GM21447 (cell line): Measurements from ENCODE around the gene CEP43.

Experiments used
- ATAC-seq: cut with Tn5 transposase; IDR thresholded peaks from one replicate; pipeline ENCODE4 v1.9.1; 2021; ENCODE audit not compliant: unreplicated experiment

The CEP43 gene

DNA sequence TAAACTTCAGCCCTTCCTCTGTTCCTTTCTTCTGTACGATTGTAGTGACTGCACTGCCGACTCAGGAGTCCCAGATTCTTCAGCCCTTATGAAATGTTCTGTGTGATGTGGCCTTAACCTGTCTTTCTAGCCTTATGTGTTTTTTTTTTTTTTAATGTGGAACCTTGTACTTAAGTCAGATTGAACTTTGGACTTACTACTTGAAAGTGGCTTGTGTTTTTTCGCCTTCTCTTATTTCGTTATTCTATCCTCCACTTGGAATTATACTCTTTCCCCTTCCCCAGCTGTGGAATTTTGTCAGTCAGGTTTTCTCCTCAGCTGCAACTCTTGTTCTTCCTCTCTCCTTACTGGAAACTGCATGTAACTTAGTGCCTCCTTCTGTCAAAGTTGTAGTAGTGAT is 8.8 kb downstream of the CEP43 start:
- no peak for ATAC-seq

DNA sequence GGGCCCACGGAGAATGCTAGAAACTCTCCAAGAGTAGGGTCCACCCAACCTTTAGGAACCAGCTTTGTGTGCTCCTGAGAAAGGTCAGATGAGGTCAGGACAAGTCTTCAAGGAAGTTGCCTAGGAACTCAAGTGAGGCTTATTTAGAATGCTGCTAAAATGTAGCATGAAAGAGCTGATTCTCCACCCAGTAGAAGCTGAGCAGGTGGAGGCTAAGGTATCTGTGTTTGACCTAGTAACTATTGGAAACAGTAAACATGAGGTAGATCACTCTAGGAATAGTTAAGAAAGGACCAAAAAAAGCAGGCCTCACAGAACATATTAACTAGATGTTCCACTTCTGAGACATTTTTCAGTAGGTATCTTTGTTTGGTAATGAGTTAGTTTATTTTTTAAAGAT is 13.9 kb downstream of the CEP43 start:
- ATAC-seq = no peak

DNA sequence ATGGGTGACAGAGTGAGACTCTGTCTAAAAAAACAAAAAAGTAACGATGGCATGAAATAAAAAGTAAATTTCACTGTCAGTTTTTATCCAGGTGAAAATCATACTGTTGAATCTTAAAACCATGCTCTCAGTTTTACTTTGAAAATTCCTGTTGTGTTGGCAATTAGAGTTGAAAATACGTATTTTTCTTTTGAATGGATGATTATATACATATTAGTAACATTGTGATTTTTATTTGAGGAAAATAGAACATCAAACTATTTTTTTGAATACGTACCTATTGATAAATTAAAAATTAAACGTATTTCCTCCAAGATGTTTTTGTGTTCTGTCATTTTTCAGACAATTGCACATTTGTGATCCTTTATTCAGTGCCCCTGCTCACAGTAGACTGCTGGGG is 14.7 kb downstream of the CEP43 start:
- no peak for ATAC-seq

DNA sequence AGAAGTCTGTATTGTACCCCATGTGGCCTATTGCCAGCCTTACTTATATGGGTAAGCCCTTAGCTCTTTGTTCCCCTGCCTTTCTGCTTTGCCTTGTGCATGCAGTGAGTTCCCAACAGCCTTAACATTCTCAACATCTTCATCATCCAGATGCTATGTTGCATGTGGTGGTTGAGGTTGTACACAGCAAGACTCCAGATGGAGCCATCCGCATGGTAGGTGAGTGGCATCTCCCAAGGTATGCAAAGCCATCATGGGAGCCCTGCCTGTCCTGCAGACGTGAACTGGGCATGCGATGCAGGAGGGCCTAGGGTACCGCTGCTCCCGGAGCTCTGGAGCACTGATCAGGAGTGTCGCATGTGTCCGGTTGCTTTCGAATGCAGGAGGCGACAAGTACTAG is 16.1 kb downstream of the CEP43 start:
- no peak for ATAC-seq

DNA sequence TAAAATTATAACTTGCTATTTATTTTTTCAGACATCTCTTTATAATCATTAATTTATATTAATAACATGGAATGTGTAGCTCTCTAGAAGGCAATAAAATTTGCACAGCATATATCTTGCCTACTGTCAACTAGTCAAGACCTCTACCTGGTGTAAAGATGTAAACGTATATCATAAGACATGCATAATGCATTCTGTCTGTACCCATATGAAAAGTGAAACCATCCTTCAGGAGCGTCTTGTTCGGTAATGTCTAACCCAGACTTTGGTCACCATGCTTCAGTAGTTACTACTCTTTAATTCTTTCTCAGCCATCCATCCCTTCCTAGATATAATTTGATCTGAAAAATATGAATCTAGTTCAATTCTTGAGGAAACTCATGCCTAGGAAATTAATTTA is 21.0 kb downstream of the CEP43 start:
- peak; percentile 94 for ATAC-seq

DNA sequence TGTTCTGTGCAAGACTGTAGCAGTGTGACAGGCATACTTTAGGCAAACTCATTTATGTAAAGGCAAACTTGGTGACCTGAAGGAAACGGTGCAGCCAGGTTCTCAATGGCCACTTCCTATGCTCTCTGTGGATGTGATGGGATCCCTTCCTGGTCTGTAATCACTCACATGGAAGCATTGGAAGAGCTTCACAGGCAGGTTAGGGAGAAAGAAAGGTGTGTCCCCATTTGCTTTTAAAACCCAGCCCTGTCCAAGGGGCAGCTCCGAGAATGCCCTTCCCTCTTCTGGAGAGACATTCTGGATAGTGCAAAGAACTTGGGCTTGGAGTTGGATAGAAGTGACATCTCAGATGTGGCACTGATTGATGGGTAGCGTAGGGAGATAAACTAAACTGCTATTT is 28.1 kb downstream of the CEP43 start:
- ATAC-seq = no peak

DNA sequence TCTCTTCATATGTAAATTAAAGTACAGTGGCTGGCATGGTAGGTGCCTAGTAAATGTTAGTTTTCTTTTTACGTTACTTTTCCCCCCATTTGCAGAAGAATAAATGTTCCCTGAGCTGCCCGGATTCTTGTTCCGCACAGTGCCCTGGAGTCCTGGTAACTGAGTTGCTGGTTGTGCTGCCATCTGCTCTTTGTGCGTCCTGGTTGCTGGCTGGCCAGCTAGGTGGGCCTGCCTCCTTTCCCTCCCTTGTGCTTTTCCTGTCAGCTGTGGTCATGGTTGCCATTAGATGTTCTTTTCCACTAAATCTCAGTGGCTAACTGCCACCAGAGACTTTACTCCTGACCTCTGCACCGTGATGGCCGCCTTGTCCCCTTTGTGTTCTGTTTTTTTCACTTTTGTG is 28.6 kb downstream of the CEP43 start:
- no peak for ATAC-seq

DNA sequence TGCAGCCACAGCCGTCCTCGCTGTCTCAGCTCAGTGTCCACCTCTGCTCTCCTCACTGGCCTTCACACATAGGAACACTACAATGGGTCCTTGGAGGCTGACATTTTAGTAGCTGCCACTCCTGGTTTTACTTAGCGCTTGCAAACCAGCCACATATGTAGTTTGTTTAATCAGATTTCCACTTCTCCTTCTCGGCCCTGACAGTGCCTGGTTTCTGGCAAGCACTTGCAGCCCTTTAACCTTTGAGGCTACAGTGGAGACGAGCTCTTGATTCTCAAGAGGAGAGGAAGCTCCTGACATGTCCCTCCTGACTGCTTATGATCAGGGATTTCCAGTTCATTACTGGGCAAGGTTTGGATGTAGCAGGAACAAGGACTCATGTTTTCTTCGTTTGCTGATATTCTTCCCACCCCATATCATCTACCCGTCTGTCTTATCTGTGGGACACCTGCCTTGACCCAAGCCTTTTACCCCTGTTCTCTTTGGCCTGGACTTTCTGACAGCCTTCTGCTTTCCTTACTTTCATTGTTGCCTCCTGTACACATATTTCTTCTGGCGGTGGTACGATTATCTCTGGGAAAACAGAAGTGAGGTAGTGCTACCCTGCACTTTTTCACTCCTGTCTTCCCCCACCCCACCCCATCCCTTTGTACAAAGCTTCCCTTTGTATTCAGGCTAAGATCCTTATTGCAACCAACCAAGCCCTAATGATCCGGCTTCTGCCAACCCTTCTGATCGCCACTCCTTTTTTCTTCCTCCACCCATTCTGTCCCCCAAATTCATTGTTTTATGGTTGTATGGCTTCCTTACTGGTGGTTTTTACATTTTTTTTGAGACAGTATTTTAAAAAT is 31.2 kb downstream of the CEP43 start:
- no peak for ATAC-seq

DNA sequence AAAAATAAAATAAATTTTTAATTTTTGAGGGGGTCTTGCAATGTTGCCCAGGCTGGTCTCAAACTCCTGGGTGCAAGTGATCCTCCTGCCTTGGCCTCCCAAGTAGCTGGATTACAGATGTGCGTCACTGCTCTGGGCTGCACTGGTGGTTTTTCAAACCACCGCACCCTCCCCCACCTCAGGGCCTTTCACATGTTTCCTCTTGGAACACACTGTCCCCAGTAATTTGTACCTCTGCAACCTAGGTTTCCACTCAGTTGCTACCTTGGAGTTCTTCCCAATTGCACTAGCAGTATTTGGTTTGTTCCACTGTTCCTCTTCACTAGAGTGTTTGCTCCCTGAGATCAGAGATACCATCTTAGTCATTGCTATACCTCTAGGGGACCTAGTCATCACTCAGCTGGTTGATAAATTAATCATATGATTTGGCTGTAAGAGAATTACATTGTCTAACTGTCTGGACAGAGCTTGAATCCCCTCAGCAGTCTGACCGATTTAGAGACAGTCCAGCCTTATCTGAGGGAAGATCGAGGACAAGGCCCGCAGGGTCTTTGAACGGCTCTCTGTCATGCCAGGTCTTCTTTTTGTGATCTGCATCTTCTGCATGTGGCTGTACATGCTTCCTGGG is 32.0 kb downstream of the CEP43 start:
- ATAC-seq = no peak

DNA sequence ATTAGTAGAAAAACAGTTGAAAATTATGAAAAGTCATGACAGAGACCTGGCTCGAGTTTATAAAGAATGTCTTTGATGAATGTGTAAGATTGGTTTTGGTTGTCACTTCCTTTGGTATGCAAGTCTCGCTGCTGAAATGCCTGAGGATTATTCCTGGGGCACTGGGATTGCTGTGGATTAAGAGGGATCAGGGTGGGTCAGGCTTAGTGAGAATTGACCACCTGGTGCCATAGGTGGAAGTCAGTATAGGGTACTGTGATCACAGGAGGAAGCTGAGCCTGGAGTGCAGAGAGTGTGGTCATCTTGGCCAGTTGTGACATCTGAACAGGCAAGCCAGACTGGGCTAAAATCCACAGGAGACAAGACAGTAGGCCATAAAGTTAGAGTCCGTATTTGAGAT is 34.9 kb downstream of the CEP43 start:
- ATAC-seq = no peak

DNA sequence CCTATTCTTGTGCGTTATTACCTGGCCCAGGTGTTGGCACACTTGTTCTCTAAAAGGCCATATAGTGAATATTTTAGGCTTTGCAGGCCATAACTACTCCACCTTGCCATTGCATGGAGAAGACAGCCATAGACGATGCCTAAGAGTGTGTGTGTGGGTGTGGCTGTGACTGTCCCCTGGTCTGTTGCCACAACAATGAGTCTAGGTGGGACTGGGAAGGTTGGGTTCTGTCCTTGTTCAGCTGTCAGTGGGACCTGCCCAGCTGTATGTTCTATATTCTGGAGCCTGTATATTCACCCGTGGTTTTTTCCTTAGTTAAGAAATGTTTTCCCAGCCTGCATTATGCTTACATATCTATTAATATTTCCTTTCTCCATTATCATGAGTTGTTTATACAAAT is 38.6 kb downstream of the CEP43 start:
- ATAC-seq = no peak

DNA sequence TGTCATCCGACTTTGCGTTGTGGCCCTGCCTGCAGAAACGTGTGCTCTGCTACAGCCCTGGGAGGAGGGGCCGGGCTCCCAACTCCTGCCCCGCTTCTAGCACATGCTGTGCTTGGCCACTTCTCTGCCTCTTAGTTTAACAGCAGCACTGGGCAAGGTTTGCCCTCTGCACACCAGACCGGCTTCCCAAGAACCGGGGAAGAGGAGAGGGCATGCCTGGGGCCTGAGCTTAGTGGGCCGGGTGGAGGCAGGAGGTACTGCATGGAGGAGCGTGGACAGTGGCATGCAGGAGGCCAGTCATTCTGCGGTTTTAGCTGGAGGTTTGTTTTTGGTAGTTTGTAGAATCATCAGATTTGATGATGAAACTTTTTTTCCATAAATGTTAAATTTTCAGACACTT is 45.5 kb downstream of the CEP43 start:
- ATAC-seq = no peak

DNA sequence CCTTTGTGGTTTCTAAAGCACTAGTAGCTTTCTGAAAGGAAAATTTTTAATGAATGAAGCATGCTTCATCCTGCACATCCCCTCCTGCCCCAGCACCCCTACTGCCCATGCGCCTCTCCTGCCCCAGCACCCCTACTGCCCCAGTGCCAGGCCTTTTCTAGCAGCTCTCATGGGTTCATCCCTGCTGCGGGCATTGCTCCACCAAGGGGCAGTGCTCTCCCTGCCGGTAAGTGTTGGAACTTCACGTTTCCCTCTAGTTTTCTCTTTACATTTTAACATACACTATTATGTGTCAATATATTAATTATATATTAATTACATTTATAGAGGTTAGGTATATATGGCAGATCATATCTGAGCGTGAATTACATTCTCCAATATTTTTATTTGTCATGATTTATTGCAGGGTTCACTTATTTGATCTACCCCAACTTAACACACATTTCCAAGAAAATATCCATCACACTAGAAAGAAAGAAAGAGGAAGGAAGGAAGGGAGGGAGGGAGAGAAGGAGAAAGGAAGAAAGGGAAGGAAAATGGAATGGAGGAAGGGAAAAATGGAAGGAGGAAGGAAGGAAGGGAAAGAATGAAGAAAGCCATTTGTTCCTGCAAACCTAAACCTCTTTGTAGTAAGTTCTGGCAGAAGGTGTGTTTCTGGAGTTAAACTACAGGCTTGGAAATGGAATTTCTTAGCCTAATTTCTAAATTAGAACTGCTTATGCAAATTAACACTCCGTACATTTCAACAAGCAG is 46.8 kb downstream of the CEP43 start:
- no peak for ATAC-seq

DNA sequence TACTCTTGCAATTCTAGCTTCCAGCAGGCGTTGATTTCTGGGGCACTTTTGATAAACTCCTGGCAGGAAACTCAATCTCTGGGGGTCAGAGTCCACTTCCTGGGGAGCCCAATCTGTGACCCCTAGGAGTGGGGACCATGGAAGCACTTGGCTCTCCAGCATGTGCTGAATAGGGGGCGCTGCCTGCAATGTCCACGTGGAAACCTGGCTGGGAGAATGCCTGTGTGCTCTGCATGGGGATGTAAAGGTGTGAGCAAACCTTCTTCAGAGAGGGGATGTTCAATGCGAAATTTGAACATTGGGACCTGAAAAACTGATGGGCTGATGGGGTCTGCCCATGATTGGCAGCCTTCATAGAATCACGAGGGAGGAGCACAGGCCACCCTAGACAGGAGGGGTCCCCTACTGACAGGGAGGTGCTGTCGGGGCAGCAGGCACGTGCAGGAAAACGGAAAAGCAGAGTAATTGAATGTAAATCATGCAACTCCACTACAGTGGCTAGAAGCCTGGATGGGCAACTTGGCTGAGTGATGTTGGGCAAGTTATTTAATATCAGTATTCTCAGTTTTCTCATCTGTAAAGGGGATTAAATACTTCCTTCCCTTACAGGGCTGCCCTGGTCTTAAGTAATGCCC is 47.8 kb downstream of the CEP43 start:
- ATAC-seq = peak; percentile 10

DNA sequence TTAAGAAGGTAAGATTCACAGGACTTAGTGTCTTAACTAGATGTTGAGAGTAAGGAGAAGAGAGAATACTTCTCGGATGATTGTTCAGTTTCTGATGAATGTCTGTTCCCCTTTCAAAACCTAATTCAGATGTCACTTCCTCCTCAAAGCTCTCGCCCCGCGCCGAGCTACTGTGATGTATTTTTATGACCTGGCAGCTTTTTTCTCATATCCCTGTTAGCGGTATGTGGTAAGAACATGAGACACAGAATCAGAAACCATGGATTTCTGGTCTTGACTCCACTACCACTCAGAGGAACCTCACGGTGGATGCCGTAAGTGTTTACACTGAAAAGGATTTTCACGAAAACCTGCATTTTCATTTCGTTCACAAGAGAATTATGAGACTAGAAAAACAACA is 48.4 kb downstream of the CEP43 start:
- peak; percentile 81 for ATAC-seq
